Endothelial cell of umbilical vein (primary cell): ENCODE results near the gene PRKAR1B. TPM values are rescaled to one million over a fixed set of nuclear protein-coding genes. Genes with fewer than 3 reads are reported as not detected.

Experiments used
- BruUV-seq: library from RNA; stranded (reverse); fragments of 400-500 nt; replicated peaks from 2 replicates; lab custom pipeline; 2021; lab: Mats Ljungman, UMichigan
- CTCF ChIA-PET: fragments of 300-600, 350-600 bp; sonication (Branson Sonifier 250); formaldehyde crosslinking; loops from one replicate; lab custom pipeline; 2021; ENCODE audit warnings: antibody characterized with exemption, inconsistent platforms; lab: Charles Lee
- POLR2A ChIA-PET: fragments of 300-600, 350-600 bp; sonication (Branson Sonifier 250); formaldehyde crosslinking; loops from one replicate; lab custom pipeline; 2021; ENCODE audit warnings: antibody characterized with exemption, inconsistent platforms; lab: Charles Lee
- DNase-seq: peaks from one replicate; pipeline ENCODE4 v3.0.0-alpha.2; 2011; ENCODE audit warnings: low read depth, low spot score
- FAIRE-seq: peaks from 2 replicates; lab custom pipeline; 2011; peaks lifted over from hg19 to GRCh38; lab: Jason Lieb, UNC
- H2AFZ ChIP-seq: 2 replicates; pipeline ENCODE4 v1.6.0; 2012; ENCODE audit warnings: low read depth, low read length, control low read depth, inconsistent platforms
- H3K27ac ChIP-seq: 2 replicates; pipeline ENCODE4 v1.5.1; 2011; ENCODE audit warnings: low read depth, mild to moderate bottlenecking, control low read depth, low read length, moderate library complexity; ENCODE audit not compliant: insufficient read depth
- H3K27me3 ChIP-seq, 2 experiments: 2 replicates each; pipeline versions ENCODE4 v1.6.0 to v1.6.1; 2011; ENCODE audit warnings: low read length in 2 of 2, mixed read lengths in 1 of 2; ENCODE audit not compliant: control insufficient read depth in 2 of 2, insufficient read depth in 2 of 2
- H3K36me3 ChIP-seq, 2 experiments: 2 replicates in 1 of 2; 3 replicates in 1 of 2; pipeline ENCODE4 v1.5.1; 2011; ENCODE audit warnings: low read length in 2 of 2, mild to moderate bottlenecking in 1 of 2, moderate library complexity in 1 of 2; ENCODE audit not compliant: control insufficient read depth in 2 of 2, insufficient read depth in 2 of 2; ENCODE audit errors: extremely low read depth in 1 of 2
- H3K4me1 ChIP-seq: 3 replicates; pipeline ENCODE4 v1.5.1; 2011; ENCODE audit warnings: mild to moderate bottlenecking, low read length; ENCODE audit not compliant: control insufficient read depth, insufficient read depth; ENCODE audit errors: extremely low read depth
- H3K4me2 ChIP-seq: 2 replicates; pipeline ENCODE4 v1.6.1; 2011; ENCODE audit warnings: low read length, control low read depth, mixed read lengths; ENCODE audit not compliant: insufficient read depth
- H3K4me3 ChIP-seq, 3 experiments: fragments of 200-600 bp in 1 of 3; sonication (generic), shearing (Covaris generic) in 1 of 3; replicated peaks in 1 of 3; 2 replicates each; pipeline ENCODE4 v1.5.1; 2011 to 2016; ENCODE audit warnings: control low read depth in 3 of 3, low read length in 3 of 3, mild to moderate bottlenecking in 2 of 3, inconsistent platforms in 1 of 3, low read depth in 1 of 3, moderate library complexity in 1 of 3; ENCODE audit not compliant: insufficient read depth in 1 of 3
- H3K79me2 ChIP-seq: 2 replicates; pipeline ENCODE4 v1.6.0; 2012; ENCODE audit warnings: low read length, inconsistent platforms; ENCODE audit not compliant: control insufficient read depth, insufficient read depth
- H3K9ac ChIP-seq: replicated peaks from 2 replicates; pipeline ENCODE3; 2011; ENCODE audit warnings: low read length, control low read depth; ENCODE audit not compliant: insufficient read depth; ENCODE audit errors: extremely low read depth
- H3K9me1 ChIP-seq: replicated peaks from 3 replicates; pipeline ENCODE4 v1.6.0; 2011; ENCODE audit warnings: mild to moderate bottlenecking, low read length; ENCODE audit not compliant: control insufficient read depth, insufficient read depth; ENCODE audit errors: extremely low read depth
- H3K9me3 ChIP-seq: replicated peaks from 2 replicates; pipeline ENCODE4 v1.5.1; 2012; ENCODE audit warnings: low read length, inconsistent platforms; ENCODE audit not compliant: control insufficient read depth, insufficient read depth
- H4K20me1 ChIP-seq: replicated peaks from 2 replicates; pipeline ENCODE3; 2011; ENCODE audit warnings: mild to moderate bottlenecking, low read length; ENCODE audit not compliant: control insufficient read depth, insufficient read depth; ENCODE audit errors: extremely low read depth
- CTCF ChIP-seq, 2 donors: IDR thresholded peaks; 1 replicate in 1 of 2; 2 replicates in 1 of 2; pipeline ENCODE4 v1.5.1; 2011; ENCODE audit warnings: low read length in 2 of 2, mild to moderate bottlenecking in 2 of 2, moderate library complexity in 2 of 2, control low read depth in 1 of 2, inconsistent platforms in 1 of 2, low read depth in 1 of 2; ENCODE audit not compliant: insufficient read depth in 1 of 2; ENCODE audit errors: extremely low read depth in 1 of 2
- EZH2 ChIP-seq: IDR thresholded peaks from 2 replicates; pipeline ENCODE4 v1.6.1; 2012; ENCODE audit warnings: borderline replicate concordance, low read depth, mild to moderate bottlenecking, moderate library complexity, low read length, inconsistent platforms; ENCODE audit not compliant: severe bottlenecking
- FOS ChIP-seq: IDR thresholded peaks from 2 replicates; pipeline ENCODE4 v1.6.1; 2011; ENCODE audit warnings: mild to moderate bottlenecking, low read length, moderate library complexity, borderline replicate concordance; ENCODE audit not compliant: insufficient read depth
- GATA2 ChIP-seq: IDR thresholded peaks from 2 replicates; pipeline ENCODE4 v1.7.0; 2011; ENCODE audit warnings: low read depth, mild to moderate bottlenecking, moderate library complexity, mixed read lengths, low read length; ENCODE audit not compliant: insufficient read length, insufficient read depth
- JUN ChIP-seq: IDR thresholded peaks from 2 replicates; pipeline ENCODE4 v1.6.1; 2011; ENCODE audit warnings: borderline replicate concordance, low read depth; ENCODE audit not compliant: insufficient read length, insufficient read depth
- MAX ChIP-seq: IDR thresholded peaks from 2 replicates; pipeline ENCODE4 v1.6.1; 2011; ENCODE audit not compliant: insufficient read depth, insufficient read length
- MYC ChIP-seq: IDR thresholded peaks from one replicate; pipeline ENCODE4 v1.6.1; 2011; ENCODE audit warnings: mild to moderate bottlenecking, low read depth, low read length
- POLR2A ChIP-seq: IDR thresholded peaks from 2 replicates; pipeline ENCODE4 v1.6.1; 2012; ENCODE audit warnings: low read depth, mild to moderate bottlenecking, control low read depth, low read length
- POLR2AphosphoS5 ChIP-seq: IDR thresholded peaks from 2 replicates; pipeline ENCODE4 v1.6.1; 2012; ENCODE audit warnings: low read depth, mild to moderate bottlenecking, control low read depth, low read length, moderate library complexity; ENCODE audit not compliant: insufficient read depth
- dilution Hi-C: fragments of 300-500 bp; cut with MboI; formaldehyde crosslinking; loops from one replicate; pipeline ENCODE4 v1.15.0; 2019; ENCODE audit warnings: low sequenced_read_pairs; ENCODE audit not compliant: extremely low pct_ligation_motif_present
- intact Hi-C: fragments of 100-400 bp; cut with micrococcal nuclease; formaldehyde crosslinking; loops from one replicate; pipeline ENCODE4 v1.10.0; 2022
- polyA plus RNA-seq, 4 experiments: library from polyadenylated mRNA; depleted of rRNA in 3 of 4; stranded (reverse) in 3 of 4; unstranded in 1 of 4; fragments of >200 nt; gene quantifications; 2 replicates each; pipeline versions ENCODE4 v1.2.1 to v1.2.3, GENCODE V29; 2011 to 2012; ENCODE audit warnings: missing spikeins in 1 of 4
- total RNA-seq: library from RNA; stranded (reverse); gene quantifications from 2 replicates; pipeline ENCODE4 v1.2.3, GENCODE V29; 2021

PRKAR1B gene
- total and polyA plus RNA-seq, 2 donors (not counting 3 experiments of a cell fraction or from before 2014, with no cell fraction given), result 15.4 to 29.2 TPM

GRCh38 chr7:670501-671390 lies 56.3 kb downstream of the PRKAR1B start:
- Histone ChIP-seq H2AFZ (no peak overlapping the region), H4K20me1 (no peaks in the 10 kb centered on the region), H3K36me3 (no peaks in the 10 kb centered on the region), H3K9me3 (no peaks in the 10 kb centered on the region), H3K79me2 (no peaks in the 10 kb centered on the region), H3K9me1 (no peaks in the 10 kb centered on the region), H3K27ac (no peak overlapping the region), H3K4me3 (no peak overlapping the region), H3K9ac (no peak overlapping the region), H3K4me2 (no peak overlapping the region), H3K27me3 (no peaks in the 10 kb centered on the region), H3K4me1 (no peaks in the 10 kb centered on the region)
- intact Hi-C loops, result no loop called here
- TF ChIP-seq GATA2, result no peak
- TF ChIP-seq POLR2A, result no peak
- TF ChIP-seq MYC, result no peak
- no peak for TF ChIP-seq FOS
- TF ChIP-seq EZH2, result no peak
- TF ChIP-seq CTCF (IDR thresholded peaks at IDR 0.05; ENCODE audit: extremely low read depth in 1 of 2, insufficient read depth in 1 of 2, low read depth in 1 of 2, low read length in 2 of 2), result no peak
- no peak for TF ChIP-seq JUN
- TF ChIP-seq POLR2AphosphoS5, result no peak
- no peak for TF ChIP-seq MAX
- DNase-seq, result no peak
- FAIRE-seq, result no peak
- dilution Hi-C loops, result no loop called here
- CTCF ChIA-PET, result interaction anchor here (1.9 kb wide), 1 partner anchor 349 kb away, joined by 4 read pairs; no protein-coding TSS in a partner anchor
- BruUV-seq, result no TSS peak
- POLR2A ChIA-PET, result no interaction called here
